ENCODE data around the gene TBCC. TPM values are rescaled to one million over a fixed set of nuclear protein-coding genes. Genes with fewer than 3 reads are reported as not detected.
A peak's percentile ranks its signal among the peaks of the same experiment; 100 is the strongest.

TBCC gene
- total and polyA plus RNA-seq, 2 of the 13 experiments (the other 11 are each of a cell fraction or from before 2014, with no cell fraction given), result 14.8 to 36.1 TPM

DNA sequence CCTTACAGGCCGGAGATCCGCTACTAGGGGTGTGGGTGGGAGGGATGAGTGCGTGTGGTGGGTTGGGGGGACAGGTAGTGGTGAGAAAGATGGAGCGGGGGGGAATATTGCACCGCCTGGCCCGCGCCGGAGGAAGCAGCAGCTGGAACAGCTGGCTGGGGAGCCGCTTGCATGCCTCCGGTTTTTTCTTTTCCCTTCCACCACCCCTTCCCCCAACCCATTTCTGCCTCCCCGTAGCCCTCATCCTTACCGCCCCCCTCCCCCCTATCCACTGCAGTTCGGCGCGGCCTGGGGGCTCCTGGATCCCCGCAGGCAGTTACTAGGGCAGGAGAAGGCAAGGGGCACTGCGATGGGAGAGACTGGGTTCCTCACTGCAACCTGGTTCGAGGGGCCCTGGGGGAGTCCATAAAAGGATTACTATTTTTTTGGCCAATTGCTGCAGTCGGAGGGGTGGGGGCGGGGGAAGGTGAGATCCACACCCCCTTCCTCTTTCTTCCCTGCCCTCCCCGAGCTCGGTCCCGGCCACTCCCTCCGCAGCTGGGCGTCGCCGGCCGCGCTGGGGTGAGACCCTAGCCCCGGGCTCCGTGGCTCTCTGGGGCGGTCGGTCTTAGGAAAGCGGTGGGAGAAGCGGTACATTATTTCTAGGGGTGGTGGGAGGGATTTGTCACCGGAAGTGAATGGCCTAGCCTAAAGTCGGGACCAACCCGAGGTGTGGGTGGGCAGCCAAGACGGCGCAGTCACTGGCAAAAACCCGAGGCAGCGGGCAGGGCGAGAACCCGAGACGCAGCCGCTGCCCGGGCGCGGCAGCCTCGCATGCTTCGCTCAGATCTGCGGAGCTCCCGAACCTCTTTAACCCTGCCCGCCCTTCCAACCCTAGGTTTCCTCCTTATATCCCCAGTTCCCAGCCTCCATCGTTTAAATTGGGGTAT lies 824 bp upstream of the TBCC start (continued):
- TF ChIP-seq SOX6 (IDR thresholded peaks at IDR 0.05) (no peak), SOX6 (CRISPR knock-in tag; IDR thresholded peaks at IDR 0.05) (peak; percentile 72), TAF15 (IDR thresholded peaks at IDR 0.05; ENCODE audit: low read depth, low read length, poor library complexity, severe bottlenecking) (peak; percentile 59), ZNF773 (CRISPR knock-in tag; IDR thresholded peaks at IDR 0.05; ENCODE audit: borderline replicate concordance) (0 out of 2 replicates have a peak, but pooled peaks have one; percentile 33), HNRNPUL1 (IDR thresholded peaks at IDR 0.05; ENCODE audit: low read depth, low read length) (0 out of 2 replicates have a peak, but pooled peaks have one; percentile 19), HNRNPLL (IDR thresholded peaks at IDR 0.05; ENCODE audit: low read depth, low read length, poor library complexity, severe bottlenecking) (peak; percentile 63), U2AF1 (optimal IDR thresholded peaks at IDR 0.05; ENCODE audit: low read depth, low read length) (no peak), NRL (CRISPR knock-in tag; IDR thresholded peaks at IDR 0.05; ENCODE audit: borderline replicate concordance) (peak; percentile 85; the same call in 1 of the 2 replicates), ZBTB3 (CRISPR knock-in tag; IDR thresholded peaks at IDR 0.05; ENCODE audit: borderline replicate concordance, low read depth) (peak; percentile 92), KDM5B (CRISPR knock-in tag; IDR thresholded peaks at IDR 0.05; ENCODE audit: borderline replicate concordance) (peak; percentile 83; the same call in 1 of the 2 replicates)
- TF ChIP-seq, protein P1, sequence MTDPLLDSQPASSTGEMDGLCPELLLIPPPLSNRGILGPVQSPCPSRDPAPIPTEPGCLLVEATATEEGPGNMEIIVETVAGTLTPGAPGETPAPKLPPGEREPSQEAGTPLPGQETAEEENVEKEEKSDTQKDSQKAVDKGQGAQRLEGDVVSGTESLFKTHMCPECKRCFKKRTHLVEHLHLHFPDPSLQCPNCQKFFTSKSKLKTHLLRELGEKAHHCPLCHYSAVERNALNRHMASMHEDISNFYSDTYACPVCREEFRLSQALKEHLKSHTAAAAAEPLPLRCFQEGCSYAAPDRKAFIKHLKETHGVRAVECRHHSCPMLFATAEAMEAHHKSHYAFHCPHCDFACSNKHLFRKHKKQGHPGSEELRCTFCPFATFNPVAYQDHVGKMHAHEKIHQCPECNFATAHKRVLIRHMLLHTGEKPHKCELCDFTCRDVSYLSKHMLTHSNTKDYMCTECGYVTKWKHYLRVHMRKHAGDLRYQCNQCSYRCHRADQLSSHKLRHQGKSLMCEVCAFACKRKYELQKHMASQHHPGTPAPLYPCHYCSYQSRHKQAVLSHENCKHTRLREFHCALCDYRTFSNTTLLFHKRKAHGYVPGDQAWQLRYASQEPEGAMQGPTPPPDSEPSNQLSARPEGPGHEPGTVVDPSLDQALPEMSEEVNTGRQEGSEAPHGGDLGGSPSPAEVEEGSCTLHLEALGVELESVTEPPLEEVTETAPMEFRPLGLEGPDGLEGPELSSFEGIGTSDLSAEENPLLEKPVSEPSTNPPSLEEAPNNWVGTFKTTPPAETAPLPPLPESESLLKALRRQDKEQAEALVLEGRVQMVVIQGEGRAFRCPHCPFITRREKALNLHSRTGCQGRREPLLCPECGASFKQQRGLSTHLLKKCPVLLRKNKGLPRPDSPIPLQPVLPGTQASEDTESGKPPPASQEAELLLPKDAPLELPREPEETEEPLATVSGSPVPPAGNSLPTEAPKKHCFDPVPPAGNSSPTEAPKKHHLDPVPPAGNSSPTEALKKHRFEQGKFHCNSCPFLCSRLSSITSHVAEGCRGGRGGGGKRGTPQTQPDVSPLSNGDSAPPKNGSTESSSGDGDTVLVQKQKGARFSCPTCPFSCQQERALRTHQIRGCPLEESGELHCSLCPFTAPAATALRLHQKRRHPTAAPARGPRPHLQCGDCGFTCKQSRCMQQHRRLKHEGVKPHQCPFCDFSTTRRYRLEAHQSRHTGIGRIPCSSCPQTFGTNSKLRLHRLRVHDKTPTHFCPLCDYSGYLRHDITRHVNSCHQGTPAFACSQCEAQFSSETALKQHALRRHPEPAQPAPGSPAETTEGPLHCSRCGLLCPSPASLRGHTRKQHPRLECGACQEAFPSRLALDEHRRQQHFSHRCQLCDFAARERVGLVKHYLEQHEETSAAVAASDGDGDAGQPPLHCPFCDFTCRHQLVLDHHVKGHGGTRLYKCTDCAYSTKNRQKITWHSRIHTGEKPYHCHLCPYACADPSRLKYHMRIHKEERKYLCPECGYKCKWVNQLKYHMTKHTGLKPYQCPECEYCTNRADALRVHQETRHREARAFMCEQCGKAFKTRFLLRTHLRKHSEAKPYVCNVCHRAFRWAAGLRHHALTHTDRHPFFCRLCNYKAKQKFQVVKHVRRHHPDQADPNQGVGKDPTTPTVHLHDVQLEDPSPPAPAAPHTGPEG (CRISPR knock-in tag; IDR thresholded peaks at IDR 0.05), result peak; percentile 43; the same call in 1 of the 2 replicates
- TF ChIP-seq, protein P2, sequence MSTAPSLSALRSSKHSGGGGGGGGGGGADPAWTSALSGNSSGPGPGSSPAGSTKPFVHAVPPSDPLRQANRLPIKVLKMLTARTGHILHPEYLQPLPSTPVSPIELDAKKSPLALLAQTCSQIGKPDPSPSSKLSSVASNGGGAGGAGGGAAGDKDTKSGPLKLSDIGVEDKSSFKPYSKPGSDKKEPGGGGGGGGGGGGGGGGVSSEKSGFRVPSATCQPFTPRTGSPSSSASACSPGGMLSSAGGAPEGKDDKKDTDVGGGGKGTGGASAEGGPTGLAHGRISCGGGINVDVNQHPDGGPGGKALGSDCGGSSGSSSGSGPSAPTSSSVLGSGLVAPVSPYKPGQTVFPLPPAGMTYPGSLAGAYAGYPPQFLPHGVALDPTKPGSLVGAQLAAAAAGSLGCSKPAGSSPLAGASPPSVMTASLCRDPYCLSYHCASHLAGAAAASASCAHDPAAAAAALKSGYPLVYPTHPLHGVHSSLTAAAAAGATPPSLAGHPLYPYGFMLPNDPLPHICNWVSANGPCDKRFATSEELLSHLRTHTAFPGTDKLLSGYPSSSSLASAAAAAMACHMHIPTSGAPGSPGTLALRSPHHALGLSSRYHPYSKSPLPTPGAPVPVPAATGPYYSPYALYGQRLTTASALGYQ (CRISPR knock-in tag; IDR thresholded peaks at IDR 0.05), result 0 out of 2 replicates have a peak, but pooled peaks have one; percentile 44
- TF ChIP-seq, protein P3, sequence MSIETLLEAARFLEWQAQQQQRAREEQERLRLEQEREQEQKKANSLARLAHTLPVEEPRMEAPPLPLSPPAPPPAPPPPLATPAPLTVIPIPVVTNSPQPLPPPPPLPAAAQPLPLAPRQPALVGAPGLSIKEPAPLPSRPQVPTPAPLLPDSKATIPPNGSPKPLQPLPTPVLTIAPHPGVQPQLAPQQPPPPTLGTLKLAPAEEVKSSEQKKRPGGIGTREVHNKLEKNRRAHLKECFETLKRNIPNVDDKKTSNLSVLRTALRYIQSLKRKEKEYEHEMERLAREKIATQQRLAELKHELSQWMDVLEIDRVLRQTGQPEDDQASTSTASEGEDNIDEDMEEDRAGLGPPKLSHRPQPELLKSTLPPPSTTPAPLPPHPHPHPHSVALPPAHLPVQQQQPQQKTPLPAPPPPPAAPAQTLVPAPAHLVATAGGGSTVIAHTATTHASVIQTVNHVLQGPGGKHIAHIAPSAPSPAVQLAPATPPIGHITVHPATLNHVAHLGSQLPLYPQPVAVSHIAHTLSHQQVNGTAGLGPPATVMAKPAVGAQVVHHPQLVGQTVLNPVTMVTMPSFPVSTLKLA (IDR thresholded peaks at IDR 0.05), result no peak; the same call in 1 of the 2 replicates
- TF ChIP-seq, protein P4, sequence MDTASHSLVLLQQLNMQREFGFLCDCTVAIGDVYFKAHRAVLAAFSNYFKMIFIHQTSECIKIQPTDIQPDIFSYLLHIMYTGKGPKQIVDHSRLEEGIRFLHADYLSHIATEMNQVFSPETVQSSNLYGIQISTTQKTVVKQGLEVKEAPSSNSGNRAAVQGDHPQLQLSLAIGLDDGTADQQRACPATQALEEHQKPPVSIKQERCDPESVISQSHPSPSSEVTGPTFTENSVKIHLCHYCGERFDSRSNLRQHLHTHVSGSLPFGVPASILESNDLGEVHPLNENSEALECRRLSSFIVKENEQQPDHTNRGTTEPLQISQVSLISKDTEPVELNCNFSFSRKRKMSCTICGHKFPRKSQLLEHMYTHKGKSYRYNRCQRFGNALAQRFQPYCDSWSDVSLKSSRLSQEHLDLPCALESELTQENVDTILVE (CRISPR knock-in tag; IDR thresholded peaks at IDR 0.05), result peak; percentile 94
- TF ChIP-seq, protein P5, sequence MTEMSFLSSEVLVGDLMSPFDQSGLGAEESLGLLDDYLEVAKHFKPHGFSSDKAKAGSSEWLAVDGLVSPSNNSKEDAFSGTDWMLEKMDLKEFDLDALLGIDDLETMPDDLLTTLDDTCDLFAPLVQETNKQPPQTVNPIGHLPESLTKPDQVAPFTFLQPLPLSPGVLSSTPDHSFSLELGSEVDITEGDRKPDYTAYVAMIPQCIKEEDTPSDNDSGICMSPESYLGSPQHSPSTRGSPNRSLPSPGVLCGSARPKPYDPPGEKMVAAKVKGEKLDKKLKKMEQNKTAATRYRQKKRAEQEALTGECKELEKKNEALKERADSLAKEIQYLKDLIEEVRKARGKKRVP (CRISPR knock-in tag; IDR thresholded peaks at IDR 0.05), result 0 out of 4 replicates have a peak, but pooled peaks of 1 of the 2 experiments have one; percentile 38
